ENCODE measurements around the gene ZNF768.

Gene ZNF768

DNA sequence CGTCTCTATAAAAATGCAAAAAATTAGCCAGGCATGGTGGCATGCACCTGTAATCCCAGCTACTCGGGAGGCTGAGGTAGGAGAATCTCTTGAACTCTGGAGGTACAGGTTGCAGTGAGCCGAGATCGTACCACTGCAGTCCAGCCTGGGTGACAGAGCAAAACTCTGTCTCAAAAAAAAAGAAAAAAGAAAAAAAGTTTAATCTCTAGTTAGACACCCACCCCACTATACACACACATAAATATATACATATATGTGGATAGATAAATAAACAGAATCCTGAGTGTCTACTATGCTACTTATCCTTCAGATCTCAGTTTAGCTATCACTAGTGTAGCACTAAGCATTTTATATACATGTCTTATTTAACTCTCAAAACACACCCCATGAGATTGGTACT, 35.1 kb downstream of the ZNF768 start:
- DNase-seq (ENCODE audit: low read depth, low spot score): no peak
- in situ Hi-C loops (cut with HindIII; ENCODE audit: low sequenced_read_pairs): no loop called here
- no peak overlapping the region for H3K4me3 ChIP-seq (ENCODE audit: low read depth, low read length)
- TF ChIP-seq, protein P1, sequence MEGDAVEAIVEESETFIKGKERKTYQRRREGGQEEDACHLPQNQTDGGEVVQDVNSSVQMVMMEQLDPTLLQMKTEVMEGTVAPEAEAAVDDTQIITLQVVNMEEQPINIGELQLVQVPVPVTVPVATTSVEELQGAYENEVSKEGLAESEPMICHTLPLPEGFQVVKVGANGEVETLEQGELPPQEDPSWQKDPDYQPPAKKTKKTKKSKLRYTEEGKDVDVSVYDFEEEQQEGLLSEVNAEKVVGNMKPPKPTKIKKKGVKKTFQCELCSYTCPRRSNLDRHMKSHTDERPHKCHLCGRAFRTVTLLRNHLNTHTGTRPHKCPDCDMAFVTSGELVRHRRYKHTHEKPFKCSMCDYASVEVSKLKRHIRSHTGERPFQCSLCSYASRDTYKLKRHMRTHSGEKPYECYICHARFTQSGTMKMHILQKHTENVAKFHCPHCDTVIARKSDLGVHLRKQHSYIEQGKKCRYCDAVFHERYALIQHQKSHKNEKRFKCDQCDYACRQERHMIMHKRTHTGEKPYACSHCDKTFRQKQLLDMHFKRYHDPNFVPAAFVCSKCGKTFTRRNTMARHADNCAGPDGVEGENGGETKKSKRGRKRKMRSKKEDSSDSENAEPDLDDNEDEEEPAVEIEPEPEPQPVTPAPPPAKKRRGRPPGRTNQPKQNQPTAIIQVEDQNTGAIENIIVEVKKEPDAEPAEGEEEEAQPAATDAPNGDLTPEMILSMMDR (IDR thresholded peaks at IDR 0.05; ENCODE audit: low read depth, low read length): no peak

DNA sequence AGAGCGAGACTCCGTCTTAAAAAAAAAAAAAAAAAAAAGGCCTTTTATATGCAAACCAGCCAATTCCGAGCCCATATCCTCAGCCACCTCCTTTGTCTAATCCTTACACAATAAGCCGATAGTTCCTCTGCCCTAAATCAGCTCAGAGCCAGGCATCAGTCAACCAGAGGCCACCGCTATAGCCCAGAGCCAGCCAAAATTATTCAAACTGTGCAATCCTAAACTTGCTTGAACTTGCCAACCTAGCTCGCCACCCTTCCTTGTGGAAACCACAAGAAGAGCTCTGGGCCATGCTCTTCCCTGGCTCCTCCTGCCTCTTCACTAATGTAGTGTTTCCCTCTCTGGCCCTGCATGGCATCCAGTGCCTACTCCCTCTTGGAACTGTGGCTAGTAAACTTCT, 36.2 kb downstream of the ZNF768 start:
- H3K4me3 ChIP-seq (ENCODE audit: low read depth, low read length): no peak overlapping the region
- no peak for DNase-seq (ENCODE audit: low read depth, low spot score)
- TF ChIP-seq, protein P1 (IDR thresholded peaks at IDR 0.05; ENCODE audit: low read depth, low read length): no peak
- in situ Hi-C loops (cut with HindIII; ENCODE audit: low sequenced_read_pairs): no loop called here

DNA sequence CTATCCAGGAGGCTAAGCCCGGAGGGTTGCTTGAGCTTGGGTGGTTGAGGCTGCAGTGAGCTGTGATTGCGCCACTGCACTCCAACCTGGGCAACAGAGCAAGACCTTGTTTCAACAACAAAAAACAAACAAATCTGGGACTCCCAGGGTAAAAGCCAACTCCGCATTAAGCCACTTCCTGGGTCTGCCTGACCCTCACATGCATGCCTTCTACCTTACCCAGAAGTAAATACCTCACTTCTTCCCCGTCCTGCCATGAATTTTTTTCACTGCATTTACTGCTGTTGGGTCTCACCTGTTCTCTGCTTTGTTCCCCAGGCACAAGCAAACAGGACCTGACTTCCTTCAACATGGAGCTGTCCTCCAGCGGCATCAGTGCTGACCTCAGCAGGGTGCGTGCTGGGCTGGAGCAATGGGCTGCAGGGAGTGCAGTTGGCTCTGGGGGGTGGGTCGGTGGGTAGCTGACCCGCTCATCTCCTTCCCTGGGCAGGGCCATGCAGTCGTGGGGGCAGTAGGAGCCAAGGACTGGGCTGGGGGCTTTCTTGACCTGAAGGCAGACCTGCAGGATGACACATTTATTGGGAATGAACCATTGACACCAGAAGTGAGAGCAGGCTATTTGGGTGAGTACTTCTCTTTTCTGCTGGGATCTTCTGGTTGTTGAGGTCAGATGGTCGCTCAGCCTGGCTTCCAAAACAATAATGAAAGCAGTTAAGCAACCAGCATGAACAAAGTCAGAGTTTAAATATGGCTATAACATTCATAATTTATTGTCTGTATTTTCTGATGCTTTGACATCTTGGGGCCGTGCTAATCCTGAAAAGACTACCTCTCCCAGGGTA, 37.4 kb downstream of the ZNF768 start:
- in situ Hi-C loops (cut with HindIII; ENCODE audit: low sequenced_read_pairs): no loop called here
- no peak overlapping the region for H3K4me3 ChIP-seq (ENCODE audit: low read depth, low read length)
- TF ChIP-seq, protein P1 (IDR thresholded peaks at IDR 0.05; ENCODE audit: low read depth, low read length): no peak
- DNase-seq (ENCODE audit: low read depth, low spot score): no peak

DNA sequence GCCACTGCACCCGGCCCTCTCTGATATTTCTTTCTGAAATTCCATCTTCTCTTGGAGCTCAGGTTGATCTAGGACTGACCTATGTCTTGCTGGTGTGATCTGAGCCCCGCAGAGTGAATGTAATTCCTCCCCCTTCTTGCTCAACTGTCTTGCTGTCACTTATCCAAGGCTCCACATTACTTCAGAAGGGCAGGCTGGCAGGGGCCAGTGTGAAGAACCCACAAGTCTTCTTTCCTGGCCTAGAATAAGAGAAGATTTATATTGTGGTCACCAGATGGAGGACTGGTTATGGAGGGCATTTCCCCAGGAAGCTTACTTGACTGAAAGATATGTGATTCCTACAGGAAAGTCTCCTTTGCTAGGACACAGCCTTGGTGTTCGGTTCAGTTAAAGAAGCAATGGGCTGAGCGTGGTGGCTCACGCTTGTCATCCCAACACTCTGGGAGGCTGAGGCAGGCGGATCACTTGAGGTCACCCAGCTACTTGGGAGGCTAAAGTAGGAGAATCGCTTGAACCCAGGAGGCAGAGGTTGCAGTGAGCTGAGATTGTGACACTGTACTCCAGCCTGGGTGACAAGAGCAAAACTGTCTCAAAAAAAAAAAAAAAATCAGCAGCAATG, 40.4 kb downstream of the ZNF768 start:
- TF ChIP-seq, protein P1 (IDR thresholded peaks at IDR 0.05; ENCODE audit: low read depth, low read length): no peak
- peak; percentile 19 for DNase-seq (ENCODE audit: low read depth, low spot score)
- in situ Hi-C loops (cut with HindIII; ENCODE audit: low sequenced_read_pairs): no loop called here
- no peak overlapping the region for H3K4me3 ChIP-seq (ENCODE audit: low read depth, low read length)

DNA sequence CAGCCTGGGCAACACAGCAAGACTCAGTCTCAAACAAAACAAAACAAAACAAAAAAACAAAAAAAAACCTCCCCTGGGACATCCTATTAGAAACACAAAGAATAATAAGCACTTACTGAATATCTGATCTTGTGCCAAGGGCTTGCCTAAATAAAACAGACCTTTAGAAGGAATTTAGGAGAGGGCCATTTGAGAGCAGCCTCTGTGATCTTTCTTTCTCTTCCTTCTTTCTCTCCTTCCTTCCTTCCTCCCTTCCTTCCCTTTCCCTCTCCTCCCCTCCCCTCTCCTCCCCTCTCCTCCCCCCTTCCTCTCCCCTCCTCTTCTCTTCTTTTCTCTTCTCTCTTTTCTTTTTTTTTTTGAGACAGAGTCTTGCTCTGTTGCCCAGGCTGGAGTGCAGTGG, 41.5 kb downstream of the ZNF768 start:
- no peak for DNase-seq (ENCODE audit: low read depth, low spot score)
- no peak overlapping the region for H3K4me3 ChIP-seq (ENCODE audit: low read depth, low read length)
- TF ChIP-seq, protein P1 (IDR thresholded peaks at IDR 0.05; ENCODE audit: low read depth, low read length): no peak
- in situ Hi-C loops (cut with HindIII; ENCODE audit: low sequenced_read_pairs): no loop called here

DNA sequence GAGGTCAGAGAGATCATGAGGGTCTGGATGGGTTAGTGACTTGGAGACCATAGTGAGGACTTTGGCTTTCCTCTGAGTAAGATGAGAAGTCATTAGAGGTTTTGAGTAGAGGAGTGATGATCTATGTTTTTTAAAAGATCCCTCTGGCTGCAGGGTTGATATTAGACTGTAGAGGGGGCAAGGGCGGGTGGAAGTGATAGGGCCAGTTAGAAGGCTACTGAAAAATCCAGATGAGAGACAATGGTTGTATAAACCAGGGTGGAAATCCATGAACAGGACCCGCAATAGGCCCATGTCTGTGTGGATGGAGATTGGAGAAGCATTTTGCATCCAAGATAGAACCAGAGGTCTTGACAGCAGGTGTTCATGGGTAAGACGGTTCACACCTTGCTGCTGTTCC, 44.0 kb downstream of the ZNF768 start:
- in situ Hi-C loops (cut with HindIII; ENCODE audit: low sequenced_read_pairs): no loop called here
- TF ChIP-seq, protein P1 (IDR thresholded peaks at IDR 0.05; ENCODE audit: low read depth, low read length): peak; percentile 26
- no peak for DNase-seq (ENCODE audit: low read depth, low spot score)
- H3K4me3 ChIP-seq (ENCODE audit: low read depth, low read length): no peak overlapping the region
